Thyroid gland (tissue), 4 donors: ENCODE data around the gene SPEF2.

Source experiments
- POLR2A ChIP-seq, 2 donors: fragments of 450-650 bp; IDR thresholded peaks; one replicate each; pipeline ENCODE4 v1.6.1; 2017; ENCODE audit warnings: antibody characterized with exemption in 2 of 2, mild to moderate bottlenecking in 2 of 2, moderate library complexity in 1 of 2
- TF ChIP-seq, protein P1 (sequence below), 6 experiments: fragments of 200-600 bp in 3 of 6; fragments of 450-650 bp in 3 of 6; sonication (generic) in 3 of 6; IDR thresholded peaks; one replicate each; pipeline ENCODE4 v1.5.1; 2016 to 2019; ENCODE audit warnings: antibody characterized with exemption in 6 of 6, mild to moderate bottlenecking in 2 of 6, inconsistent platforms in 1 of 6, moderate library complexity in 1 of 6

DNA sequence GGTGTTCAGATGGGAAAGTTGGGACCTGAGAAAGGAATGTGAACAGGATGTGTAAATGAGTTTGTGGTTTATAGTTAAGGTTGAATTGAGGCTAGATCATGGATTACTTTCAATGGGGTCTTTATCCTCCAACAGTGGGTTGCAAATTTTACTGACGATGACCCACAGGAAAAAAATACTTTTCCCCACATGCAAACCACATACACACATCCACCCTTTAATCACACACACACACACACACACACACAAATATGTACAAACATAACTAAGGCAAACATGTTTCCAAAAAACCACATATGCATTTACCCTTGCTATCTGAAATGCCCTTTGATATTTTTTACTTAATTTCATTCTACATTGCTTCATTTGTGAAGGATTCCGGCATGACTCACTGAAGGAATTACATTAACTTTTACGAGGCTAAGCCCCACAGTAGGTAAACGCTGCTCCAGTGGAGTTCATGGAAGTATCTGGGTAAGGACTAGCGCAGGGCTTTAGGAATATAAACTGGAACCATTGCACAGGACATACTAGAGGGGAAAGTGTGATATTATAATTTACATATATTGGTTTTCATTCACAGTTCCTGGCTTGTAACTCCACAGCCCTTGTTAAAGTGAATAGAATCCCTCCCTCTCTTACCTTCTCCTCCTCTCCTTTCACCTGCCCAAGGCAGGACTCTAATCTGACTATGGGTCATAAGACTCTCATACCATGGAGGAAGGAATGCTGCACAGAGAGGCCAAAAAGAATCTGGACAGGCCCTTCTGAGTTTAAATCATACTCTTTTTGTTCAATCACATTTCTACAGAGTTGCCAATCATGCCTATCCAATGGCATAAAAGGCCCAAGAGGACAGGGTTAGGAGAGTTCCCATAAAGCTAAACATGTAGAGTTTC is 8.5 kb upstream of the SPEF2 start:
- TF ChIP-seq, protein P1, sequence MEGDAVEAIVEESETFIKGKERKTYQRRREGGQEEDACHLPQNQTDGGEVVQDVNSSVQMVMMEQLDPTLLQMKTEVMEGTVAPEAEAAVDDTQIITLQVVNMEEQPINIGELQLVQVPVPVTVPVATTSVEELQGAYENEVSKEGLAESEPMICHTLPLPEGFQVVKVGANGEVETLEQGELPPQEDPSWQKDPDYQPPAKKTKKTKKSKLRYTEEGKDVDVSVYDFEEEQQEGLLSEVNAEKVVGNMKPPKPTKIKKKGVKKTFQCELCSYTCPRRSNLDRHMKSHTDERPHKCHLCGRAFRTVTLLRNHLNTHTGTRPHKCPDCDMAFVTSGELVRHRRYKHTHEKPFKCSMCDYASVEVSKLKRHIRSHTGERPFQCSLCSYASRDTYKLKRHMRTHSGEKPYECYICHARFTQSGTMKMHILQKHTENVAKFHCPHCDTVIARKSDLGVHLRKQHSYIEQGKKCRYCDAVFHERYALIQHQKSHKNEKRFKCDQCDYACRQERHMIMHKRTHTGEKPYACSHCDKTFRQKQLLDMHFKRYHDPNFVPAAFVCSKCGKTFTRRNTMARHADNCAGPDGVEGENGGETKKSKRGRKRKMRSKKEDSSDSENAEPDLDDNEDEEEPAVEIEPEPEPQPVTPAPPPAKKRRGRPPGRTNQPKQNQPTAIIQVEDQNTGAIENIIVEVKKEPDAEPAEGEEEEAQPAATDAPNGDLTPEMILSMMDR (IDR thresholded peaks at IDR 0.05), result no peak
- TF ChIP-seq POLR2A (IDR thresholded peaks at IDR 0.05), result no peak
